ENCODE measurements around the gene TTF2.

TTF2 gene

DNA sequence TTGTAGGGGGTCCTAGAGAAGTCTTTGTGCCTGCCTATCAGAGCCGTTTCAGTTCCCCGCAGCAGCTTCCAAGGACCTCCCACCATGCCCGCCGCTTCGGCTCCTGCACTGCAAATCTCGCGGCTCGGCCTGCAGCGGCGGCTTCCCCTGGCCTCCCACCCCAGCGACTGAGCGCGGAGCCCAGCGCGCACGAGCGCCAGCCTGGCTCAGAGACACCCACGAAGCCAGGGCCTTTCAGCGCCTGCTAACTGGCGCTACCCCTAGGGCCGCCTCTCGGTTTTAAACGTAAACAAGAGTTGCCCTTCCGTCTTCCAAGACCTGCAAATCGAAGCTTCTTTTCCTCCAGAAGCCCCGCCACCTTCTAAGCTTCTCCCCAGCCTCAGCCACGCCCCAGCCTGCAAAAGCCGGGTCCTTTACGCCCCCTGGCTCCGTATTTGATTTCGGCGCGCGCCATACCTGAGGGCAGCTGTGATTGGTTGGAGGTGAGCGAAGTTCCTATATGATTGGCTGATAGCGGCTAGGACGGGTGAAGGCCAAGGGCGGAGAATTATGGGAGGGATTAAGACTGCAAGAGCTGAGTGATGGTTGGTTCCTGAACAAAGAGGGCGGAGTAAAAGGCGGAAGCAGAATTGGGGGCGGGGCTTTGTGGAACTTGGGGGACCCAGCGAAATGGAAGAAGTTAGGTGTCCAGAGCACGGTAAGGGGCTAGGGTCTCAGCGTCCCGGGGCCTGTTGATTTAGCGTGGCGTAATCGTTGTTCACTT lies at the start of gene TTF2:
TSS of gene TTF2 (plus strand) at position 649 of the 763 bp plus-strand sequence. CDS start at position 670, 21 bp downstream.
- DNase-seq: peak; percentile 92

- DNase-seq: no peak
These were observed 48.8 kb upstream of the TTF2 start for GRCh38 chr1:117011334-117011733.

DNA sequence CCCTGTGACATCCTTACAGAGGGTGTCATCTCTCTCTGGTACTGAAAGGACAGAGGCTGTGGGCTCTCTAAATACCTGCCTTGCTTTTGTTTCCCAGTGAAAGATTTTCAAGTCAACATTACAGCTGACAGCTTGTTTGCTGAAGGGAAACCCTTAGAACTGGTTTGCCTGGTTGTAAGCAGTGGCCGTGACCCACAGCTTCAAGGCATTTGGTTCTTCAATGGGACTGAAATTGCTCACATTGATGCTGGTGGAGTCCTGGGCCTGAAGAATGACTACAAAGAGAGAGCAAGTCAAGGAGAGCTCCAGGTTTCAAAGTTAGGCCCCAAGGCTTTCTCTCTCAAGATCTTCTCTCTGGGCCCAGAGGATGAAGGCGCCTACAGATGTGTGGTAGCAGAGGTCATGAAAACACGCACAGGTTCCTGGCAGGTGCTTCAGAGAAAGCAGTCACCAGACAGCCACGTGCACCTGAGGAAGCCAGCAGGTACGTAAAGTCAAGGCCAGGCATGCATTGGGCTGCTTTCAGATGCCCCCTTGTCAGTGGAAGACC lies 46.7 kb upstream of the TTF2 start:
- DNase-seq: no peak

- no peak for DNase-seq
These were observed 45.9 kb upstream of the TTF2 start for GRCh38 chr1:117014209-117014608.

- no peak for DNase-seq
These were observed 44.4 kb upstream of the TTF2 start for GRCh38 chr1:117015724-117016123.

DNA sequence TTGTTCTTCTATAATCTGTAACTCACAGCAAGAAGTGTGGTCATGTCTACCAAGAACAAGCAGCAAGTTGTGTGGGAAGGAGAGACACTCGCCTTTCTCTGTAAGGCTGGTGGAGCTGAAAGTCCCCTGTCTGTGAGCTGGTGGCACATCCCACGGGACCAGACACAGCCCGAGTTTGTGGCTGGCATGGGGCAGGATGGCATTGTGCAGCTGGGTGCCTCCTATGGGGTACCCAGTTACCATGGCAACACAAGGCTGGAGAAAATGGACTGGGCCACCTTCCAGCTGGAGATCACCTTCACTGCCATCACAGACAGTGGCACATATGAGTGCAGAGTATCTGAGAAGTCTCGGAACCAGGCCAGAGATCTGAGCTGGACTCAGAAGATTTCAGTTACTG lies 43.1 kb upstream of the TTF2 start:
- no peak for DNase-seq

DNA sequence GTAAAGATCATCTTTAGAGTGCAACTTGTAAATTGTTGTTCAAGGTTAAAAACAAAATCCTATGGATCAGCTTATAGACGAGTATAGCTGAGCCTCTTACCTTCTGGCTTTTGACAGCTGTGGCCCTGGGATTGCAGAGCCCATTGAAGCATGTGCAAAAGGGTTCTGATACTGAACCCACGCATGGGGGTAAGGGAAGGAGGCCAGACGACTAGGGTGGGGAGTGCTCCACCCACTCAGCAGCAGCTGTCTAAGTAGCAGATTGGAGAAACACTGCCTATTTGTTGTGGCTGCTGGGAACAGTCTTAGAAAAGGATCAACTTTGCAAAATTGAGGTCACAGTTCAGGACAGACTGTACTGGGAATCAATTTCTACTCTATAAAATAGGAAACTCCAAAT lies 42.5 kb upstream of the TTF2 start:
- DNase-seq: no peak

- DNase-seq: no peak
These were observed 39.5 kb upstream of the TTF2 start for GRCh38 chr1:117020526-117021156.

GRCh38 chr1:117022114-117022513 lies 38.0 kb upstream of the TTF2 start:
- DNase-seq: no peak

DNA sequence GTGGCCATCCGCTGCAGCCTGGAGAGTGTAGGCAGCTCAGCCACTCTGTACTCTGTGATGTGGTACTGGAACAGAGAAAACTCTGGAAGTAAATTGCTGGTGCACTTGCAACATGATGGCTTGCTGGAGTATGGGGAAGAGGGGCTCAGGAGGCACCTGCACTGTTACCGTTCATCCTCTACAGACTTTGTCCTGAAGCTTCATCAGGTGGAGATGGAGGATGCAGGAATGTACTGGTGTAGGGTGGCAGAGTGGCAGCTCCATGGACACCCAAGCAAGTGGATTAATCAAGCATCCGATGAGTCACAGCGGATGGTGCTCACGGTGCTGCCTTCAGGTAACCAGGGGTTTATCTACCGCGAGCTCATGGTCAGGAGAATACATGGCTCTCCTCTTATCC lies 34.6 kb upstream of the TTF2 start:
- no peak for DNase-seq

DNA sequence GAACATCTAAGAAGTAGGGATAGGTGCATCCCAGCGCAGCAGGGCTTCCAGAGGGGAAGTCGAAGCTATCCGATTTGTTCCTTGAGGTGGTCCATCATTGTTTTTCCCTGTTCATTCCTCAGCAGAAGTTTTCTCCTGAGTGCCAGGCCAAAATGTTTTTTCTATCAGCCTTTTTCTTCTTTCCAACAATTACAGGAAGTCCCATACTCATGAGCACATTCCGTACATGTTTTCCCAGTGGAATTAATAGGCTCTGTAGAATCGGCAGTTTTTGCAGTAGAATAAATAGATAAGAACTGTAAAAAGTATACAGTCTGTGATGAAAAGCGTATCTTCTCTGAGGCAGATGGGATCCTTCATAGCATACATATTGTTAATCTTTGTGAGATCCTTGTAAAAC lies 33.8 kb upstream of the TTF2 start:
- DNase-seq: no peak

GRCh38 chr1:117029685-117030084 lies 30.4 kb upstream of the TTF2 start:
- DNase-seq: no peak

GRCh38 chr1:117030271-117030877 lies 29.8 kb upstream of the TTF2 start:
- DNase-seq: no peak

GRCh38 chr1:117032266-117032665 lies 27.9 kb upstream of the TTF2 start:
- no peak for DNase-seq

- no peak for DNase-seq
These were observed 27.2 kb upstream of the TTF2 start for GRCh38 chr1:117032681-117033539.

GRCh38 chr1:117033772-117034171 lies 26.4 kb upstream of the TTF2 start:
- no peak for DNase-seq

GRCh38 chr1:117034791-117035290 lies 25.3 kb upstream of the TTF2 start:
- no peak for DNase-seq

DNA sequence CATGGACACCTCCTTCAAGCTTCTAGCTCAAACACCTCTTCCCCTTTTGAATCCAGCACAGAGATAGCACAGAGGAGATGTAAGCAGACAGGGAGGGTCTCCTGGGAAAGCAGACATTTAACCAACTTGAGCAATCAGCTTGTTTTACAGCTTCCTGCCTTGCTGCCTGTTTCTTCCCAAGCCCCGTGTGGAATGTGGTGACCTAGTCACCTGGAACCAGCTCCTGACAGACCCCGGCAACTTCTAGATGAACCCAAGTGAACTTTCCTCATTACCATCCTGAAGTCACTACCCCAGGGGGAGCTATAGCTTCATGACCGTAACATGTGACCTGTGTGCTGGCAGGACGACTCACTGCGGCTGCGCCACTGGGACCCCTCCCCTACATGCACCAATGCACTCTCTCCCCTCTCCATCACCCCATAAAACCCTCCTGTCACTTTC lies 24.1 kb upstream of the TTF2 start:
- DNase-seq: no peak

- DNase-seq: no peak
These were observed 22.3 kb upstream of the TTF2 start for GRCh38 chr1:117037802-117038201.

DNA sequence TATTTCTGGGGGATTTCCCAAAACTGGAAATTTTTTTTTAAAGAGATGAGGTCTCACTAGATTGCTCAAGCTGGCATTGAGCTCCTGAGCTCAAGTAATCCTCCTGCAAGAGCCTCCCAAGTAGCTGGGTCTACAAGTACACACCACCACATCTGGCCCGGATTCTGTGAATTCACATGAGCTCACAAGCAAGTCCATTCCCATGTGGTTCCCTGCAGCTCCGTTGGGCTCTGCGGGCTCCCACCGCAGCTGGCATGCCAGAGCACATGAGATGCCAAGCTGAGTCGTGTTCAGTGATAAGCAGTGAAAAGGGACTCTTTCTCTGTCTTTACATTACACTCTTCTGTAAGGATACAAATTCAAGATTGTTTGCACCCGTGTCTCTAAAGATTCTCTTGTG lies 21.9 kb upstream of the TTF2 start:
- DNase-seq: no peak

DNA sequence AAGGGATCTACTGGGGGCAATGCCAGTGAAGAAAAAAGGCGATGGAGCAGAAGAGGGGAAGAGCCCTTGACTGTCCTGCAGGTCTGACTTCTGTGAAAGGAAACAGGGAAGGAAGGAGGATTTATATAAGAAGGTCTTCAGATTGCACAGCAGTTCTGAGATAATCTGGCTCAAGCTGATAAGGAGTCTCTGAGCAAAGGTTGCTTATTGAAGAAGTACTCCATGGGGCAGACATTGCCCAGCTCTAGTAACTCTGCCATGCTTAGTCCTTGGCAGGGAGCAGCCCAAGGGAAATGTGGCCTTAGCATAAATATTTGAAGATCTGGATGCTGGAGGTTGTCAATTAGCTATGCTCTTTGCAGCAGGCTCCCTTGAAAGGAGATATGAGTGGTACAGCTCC lies 15.9 kb upstream of the TTF2 start:
- DNase-seq: no peak

- no peak for DNase-seq
These were observed 14.5 kb upstream of the TTF2 start for GRCh38 chr1:117045644-117046043.

DNA sequence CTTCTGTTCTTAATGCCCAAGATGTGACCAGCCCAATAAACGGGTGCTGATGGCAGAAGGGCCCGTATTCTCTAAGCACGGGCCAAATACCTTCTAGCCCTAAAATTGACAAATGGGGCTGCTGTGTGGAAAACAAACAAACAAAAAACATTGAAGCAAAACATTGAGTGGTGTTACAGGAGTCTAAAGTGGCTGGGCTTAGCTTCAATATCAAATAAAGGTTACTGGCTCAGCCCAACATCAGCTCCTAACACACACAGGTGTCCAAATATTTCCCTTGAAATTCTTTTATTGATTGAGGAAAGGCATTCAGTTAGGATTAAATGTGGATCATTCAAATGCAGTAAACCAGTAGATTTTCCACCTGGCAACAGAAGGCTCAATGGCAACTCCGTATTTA lies 13.3 kb upstream of the TTF2 start:
- no peak for DNase-seq

Measured in activated effector memory CD4-positive, alpha-beta T cell treated with Interleukin-2 at 50 U/mL for 16 hours (primary cell).